GM21447 (cell line): Measurements from ENCODE around the gene RLF.

Experiments
- ATAC-seq: cut with Tn5 transposase; IDR thresholded peaks from one replicate; pipeline ENCODE4 v1.9.1; 2021; ENCODE audit not compliant: unreplicated experiment

Gene RLF

DNA sequence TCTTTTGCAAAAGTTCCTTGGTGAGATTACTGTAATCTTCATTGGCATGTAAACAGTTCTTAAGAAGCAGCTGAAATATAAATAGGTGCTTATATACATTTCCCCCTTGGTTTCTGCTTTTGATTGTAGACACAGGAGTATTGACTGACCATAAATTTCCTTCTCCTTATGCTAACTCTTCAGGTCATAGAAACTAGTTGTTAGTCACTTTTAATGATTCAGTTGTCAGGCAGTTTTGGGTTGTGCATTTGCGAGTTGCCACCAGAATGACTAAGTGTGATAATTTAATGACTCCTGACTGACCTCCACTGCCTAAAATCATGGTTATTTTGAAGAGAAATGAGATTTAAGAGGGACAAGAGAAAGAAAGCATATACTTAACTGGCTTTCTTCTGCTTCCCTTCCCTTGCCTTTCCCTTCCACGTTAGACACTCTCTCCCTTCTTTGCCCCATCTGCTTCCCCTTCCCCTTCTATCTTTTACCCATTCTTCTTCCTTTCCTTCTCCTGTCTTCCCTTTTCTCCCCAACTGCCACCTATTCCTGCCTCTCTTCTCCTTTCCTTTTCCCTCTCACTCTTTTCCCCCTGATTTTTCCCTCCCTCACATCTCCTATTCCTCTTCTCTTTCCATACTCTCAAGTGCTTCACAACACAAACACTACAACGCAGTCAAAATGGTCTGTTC lies 109.1 kb downstream of the RLF start:
- ATAC-seq, result no peak

DNA sequence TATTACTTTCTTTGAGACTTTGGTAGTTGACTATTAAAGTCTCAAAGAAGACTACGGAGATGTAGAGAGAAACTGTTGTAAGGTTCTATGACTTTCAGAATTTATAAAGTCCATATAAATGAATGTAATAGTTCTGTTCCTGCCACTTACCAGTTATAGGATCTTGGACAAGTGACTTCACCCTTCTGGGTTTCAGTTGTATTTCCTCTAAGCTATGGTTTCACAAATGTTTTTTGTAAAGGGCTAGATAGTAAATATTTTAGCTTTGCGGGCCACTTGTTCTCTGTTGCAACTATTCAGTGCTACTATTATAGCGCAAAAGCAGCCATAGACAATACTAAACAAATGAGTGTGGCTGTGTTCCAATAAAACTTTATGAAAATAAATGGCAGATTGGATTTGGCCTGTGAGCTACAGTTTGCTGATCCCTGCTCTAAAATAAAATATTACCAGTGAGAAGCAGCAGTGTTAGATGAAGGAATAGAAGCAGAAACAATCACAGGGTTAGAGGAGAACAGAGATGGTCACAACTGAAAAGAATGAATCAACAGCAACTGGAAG lies 111.5 kb downstream of the RLF start:
- ATAC-seq, result no peak

DNA sequence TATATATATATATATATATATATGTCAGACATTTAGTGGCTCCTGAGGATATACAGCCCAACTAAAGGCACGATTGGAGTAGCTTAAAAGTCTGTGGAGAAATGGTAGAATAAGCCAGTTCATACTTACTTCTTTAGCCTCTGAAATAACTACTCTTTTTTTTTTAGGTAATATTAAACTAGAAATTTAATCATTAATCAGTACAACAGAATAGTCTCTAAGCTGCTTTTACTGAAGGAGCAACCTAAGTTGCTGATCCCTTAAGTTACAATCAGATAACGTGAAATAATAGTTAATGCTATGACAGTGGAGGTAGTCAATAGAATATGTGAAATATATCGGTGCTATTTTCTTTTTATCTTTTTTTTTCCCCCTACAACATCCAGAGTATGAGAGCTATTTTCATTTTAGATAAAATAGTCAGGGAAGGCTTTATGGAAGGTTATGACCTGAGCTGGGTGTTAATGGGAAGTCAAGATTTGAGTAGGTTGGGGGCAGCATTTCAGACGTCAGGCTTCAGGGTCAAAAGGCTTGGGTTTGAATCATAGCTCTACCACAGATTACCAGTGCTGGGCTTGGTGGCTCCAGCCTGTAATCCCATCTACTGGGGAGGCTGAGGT lies 112.5 kb downstream of the RLF start:
- no peak for ATAC-seq

DNA sequence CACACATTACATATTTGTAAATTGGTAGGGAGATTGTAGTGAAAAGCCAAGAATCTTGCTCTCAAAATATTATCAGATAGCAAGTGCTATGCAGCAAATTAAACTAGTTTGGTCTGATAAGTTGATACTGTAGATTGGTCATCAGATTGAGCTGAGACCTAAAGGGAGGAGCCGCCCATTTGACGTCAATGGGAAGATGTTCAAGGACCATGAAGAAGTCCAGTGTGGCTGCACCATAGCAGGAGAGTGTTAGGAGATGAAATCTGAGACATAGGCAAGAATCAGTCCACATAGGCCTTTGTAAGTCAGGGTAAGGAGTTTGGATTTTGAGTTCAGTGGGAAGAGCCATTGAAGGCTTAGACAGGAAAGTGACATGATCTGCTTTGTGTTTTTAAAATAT lies 113.1 kb downstream of the RLF start:
- ATAC-seq, result no peak

DNA sequence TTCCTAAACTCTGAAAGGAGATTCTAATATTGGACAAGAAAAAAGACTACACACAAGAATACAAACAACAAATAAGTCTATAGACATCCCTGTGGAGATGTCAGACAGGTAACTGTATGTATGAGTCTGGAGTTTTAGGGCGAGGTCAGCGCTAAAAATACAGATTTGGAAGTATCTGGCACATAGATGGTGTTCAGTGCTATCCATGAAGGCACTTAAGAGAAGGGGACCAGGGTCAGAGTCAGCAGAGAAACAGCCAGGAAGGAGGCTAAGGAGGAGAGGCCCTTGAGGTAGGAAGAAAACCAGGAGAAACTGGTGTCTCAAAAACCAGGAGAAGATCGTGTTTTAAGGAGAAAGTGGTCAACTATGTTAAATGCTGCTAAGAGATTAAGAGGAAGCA lies 114.9 kb downstream of the RLF start:
- no peak for ATAC-seq

DNA sequence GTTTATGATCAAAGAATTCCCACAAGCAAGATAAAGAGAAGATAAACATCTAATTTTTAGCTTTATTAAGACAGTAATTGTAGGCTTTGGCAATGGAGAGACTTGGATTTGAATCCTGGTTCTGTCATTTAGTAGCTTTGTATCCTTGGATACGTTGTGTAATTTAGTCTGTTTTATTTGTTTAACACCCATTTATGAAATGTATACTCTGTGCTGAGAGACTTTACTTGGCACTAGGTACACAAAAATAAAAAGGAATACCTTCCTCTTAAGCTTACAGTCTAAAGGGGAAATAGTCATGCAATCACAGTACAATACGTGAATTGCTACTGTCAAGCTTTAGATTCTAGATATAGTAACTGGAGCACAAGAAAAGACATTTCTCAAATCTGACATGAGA lies 120.7 kb downstream of the RLF start:
- no peak for ATAC-seq
